HG02759 (cell line): ENCODE measurements around the gene KLHL29.

Experiments used
- ATAC-seq: cut with Tn5 transposase; IDR thresholded peaks from one replicate; pipeline ENCODE4 v1.9.1; 2021; ENCODE audit warnings: mild to moderate bottlenecking, moderate library complexity; ENCODE audit not compliant: unreplicated experiment

Gene KLHL29

DNA sequence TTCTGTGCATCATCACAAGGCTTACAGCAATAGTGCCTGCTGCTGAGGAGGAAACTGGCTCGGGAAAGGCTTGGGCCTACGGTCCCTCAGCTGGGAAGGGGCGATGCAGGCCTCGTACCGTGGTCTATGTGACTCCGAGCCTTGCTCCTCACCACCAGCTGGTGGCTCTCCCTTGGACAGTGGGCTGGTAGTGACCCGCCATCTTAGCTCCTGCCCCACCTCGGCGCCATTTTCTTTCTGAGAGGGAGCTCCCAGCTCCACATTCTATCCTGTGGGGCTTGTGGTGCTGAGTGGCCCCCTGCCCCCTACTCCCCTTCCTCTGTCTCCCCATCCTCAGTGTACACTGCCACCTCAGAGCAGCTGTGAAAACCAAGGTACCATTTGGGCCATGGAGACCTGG lies 255.7 kb downstream of the KLHL29 start:
- ATAC-seq, result no peak

DNA sequence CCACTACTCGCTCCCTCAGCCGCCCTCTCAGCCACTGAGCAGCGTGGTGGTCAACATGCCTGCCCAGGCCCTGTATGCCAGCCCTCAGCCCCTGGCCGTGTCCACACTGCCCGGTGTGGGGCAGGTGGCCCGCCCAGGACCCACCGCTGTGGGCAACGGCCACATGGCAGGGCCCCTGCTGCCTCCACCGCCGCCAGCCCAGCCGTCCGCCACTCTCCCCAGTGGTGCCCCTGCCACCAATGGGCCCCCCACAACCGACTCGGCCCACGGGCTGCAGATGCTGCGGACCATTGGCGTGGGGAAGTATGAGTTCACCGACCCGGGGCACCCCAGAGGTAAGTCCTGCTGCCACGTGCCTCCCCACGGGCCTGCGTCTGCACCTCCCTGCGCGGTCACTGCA lies 257.5 kb downstream of the KLHL29 start:
- no peak for ATAC-seq

DNA sequence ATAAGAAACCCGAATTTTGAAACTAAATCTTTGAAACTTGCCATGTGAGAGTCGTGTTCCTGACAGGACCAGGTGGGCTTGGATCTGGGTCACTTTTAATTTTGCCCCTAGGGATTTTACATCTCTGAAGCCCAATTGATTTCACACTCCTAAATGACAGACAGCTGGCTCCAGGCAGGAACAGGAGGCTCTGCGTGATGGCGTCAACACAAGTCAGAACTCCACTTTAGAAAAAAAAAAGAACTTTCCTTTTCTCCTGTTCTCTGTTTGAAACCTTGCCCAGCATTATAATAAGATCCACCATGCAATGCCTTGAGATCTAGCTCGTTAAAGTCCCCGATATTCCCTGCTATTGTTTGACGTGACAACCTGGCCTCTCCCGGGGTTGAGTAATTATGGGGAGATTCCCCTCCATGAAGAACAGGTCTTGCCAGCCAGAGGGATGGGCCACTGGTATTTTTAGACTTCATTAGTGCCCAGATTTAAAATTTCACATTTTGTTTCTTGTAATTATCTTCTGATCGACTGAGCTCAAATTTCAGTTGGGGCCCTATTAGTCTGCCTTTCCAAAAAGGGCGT lies 260.3 kb downstream of the KLHL29 start:
- ATAC-seq, result no peak

DNA sequence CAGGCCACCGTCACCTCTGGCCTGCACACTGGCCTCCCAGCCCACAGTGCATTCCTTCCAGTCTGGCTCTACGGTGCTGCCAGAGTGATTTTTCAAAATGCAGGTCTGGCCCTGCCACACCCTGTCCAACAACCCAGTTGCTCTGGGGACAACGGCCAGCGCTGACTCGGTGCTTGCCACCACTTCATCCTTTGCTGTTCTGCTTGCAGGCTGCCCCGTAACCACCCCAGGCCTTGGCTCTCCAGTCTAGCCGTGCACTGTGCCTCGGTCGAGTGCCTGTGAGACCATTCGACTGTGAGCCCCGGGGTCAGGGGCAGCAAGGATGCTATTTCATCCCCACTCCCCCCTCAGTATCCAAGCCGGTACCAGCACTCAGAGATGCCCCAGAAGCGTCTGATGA lies 262.6 kb downstream of the KLHL29 start:
- ATAC-seq, result no peak

DNA sequence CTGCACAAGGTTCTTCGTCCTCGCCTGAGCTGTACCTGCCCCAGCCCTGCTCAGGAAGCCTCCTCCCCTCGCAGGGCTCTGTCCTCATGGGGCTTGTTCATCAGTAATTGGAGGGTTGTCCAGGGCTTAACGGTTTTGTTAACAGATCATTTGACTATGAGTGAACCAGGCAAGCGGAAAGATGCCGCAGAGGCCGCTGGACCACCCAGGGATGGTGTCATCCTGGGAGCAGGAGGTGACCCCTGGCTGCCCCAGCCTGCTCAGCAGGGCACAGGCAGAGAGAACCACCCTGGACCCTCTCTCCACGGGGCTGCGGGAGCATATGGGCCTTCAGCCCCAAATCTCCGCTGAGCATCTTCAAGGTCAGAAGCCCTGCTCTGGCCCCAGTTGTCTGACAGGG lies 264.3 kb downstream of the KLHL29 start:
- ATAC-seq, result no peak

- no peak for ATAC-seq
Measured at GRCh38 chr2:23649819-23650218, 264.8 kb downstream of the KLHL29 start.

DNA sequence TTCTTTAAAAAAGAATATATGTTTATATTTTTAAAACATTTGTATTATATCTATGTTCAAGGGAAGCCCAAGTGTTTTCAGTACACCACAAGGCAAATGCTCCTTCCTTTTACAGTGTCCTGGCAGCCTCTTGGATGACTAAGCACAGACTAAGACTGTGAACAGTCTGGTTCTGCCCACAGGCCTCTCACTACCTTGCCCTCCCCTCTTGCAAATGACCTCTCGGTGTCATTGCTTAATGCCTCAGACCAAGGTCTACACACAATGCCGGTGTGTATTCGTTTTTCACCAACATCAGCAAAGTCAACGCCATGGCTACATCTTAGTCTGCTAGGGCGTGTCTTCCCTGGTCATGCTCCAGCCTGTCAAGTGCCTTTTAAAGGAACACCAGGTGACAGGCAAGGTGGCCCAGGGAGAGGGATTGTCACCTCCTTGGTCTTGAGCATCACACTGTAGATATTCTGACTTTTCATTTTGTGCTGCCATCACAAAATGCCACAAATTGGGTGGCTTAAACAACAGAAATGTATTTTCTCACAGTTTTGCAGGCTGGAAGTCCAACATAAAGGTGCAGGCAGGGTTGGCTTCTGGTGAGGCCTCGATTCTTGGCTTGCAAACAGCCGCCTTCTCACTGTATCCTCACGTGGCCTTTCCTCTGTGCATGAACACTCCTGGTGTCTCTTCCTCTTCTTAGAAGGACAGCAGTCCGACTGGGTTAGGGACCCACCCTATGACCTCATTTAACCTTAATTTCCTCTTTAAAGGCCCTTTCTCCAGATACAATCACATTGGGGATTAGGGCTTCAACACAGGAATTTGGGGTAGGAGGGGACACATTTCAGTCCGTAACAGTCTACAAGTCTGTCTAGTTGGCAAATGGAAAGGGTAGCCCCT lies 266.5 kb downstream of the KLHL29 start:
- ATAC-seq, result no peak

DNA sequence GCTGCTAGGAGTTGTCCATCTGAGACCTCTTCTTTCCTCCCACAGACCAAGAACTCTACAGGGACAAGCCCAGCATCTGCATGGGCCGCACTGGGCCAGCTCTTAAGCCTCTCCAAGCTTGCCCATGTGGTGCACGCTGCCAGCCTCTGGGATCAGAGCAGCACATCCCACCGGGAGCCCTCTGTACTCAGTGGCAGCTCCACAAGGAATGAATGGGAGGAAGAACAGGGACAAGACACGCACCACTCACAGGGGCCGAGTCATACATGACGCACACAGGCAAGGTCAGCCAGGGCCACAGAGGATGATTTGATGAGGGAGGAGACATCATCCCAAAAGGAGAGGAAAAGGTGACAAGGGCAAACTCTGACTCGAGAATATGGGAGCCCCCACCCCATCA lies 268.3 kb downstream of the KLHL29 start:
- no peak for ATAC-seq

DNA sequence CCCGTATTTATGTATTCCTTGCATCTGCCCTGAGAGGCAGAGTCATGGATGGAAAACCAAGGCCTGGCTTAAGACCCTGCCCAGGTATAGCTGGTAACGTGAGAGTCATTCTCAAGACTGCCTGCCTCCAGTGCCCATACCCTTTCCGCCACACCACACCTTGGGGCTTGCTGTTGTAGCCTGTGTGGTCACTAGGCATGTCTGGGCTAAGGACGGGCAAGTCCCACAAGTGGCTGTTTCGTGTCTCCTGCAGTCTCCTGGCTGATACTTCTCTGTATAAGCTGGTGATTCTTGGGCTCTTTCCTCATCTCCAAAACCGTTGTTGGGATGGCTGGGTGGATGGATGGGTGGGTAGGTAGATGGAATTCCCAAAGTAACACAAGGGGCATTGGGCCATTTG lies 269.8 kb downstream of the KLHL29 start:
- no peak for ATAC-seq

GRCh38 chr2:23655934-23656596 lies 271.1 kb downstream of the KLHL29 start:
- ATAC-seq, result no peak

DNA sequence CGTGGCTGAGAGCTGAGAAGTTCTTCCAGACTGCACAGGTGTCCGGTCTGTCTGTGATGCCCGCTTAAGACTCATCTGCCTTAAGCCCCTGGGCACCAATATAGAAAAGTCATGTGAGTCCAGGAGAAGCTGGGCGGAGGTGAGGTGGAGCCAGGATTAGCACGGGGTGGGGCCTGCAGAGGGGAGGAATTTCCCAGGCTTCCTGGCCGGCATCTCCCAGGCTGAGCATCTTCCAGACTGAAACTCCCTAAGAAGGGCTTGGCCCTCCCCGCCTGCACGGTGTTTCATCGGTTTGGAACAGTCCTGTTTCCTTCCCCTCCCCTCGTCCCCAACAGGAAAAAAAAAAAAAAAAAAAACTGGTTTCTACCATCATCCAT lies 271.6 kb downstream of the KLHL29 start:
- ATAC-seq, result no peak

DNA sequence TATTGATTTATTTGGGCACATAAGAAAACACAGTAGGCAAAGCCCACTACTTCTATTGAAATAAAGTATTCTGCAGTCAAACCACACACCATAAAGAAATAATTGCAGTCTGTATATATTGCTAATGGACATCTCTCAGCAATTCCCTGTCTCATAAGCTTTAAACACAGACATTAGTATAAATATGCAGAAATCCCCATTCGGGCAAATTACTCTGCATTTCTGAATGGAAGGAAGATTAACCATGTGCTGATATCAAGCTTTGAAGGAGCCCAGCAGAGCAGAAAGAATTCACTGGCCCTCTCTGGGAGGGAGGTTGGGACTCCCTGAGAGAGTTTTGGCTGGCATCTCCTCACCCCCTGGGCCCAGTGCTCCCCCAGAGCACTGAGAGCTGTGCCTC lies 272.4 kb downstream of the KLHL29 start:
- no peak for ATAC-seq

DNA sequence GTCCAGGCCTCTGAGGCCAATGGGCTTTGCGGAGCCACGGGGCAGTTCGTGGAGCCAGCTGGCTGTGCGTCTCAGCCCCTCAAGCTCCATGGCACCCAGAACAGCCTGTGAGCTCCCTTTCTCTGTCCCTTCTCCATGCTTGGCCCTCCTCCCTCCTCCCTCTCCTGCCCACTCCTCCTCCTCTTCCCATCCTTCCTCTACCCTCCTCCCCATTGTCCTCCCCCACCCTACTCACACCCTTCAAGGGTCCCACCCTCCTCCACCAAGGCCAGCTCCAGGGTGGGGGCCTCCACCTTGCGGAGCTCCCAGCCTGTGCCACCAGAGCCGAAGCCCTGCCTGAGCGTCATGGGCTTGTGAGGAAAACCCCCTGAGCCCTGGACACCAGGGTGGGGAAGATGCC lies 273.0 kb downstream of the KLHL29 start:
- no peak for ATAC-seq

GRCh38 chr2:23658466-23658942 lies 273.5 kb downstream of the KLHL29 start:
- ATAC-seq, result peak; percentile 70

GRCh38 chr2:23659328-23659727 lies 274.3 kb downstream of the KLHL29 start:
- ATAC-seq, result no peak

GRCh38 chr2:23659773-23660172 lies 274.8 kb downstream of the KLHL29 start:
- no peak for ATAC-seq

DNA sequence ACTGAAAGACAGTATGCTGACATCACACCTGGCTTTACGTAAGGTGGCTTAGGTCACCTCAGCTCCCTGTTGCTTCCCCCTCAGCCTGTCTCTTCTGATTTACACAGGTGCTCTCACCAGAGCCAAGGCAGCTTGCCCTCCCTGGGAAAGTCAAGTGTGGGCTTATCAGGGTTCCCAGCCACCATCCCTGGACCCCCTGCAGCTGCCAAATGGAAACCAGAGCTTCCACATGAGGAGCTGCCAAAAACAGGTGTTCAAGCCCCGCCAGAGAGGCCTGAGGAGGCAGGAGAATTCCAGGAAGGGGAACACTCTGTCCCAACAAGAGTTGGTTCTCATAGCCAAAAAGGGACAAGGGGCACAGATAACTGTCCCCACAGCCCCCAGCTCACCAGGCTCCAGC lies 275.3 kb downstream of the KLHL29 start:
- no peak for ATAC-seq

- no peak for ATAC-seq
Measured at GRCh38 chr2:23661276-23662050, 276.5 kb downstream of the KLHL29 start.

DNA sequence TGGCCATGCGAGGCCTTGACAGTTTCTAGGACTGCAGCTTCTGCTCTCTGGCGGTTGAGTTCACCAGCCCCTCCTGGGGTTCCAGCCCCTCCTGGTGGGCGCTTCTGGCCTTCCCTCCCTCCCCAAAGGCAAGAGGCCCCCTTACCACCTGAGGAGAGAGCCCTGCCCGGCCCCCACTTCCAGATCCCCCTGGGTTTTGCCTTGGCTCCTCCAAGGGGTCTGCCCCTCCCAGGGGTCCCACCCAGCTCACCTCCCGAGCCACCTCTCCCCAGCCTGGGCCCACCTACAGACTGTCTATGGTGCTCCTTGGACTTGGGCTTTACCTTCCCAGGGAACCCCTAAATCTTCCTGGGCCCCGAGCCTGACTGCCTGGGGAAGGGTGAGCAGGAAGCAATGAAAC lies 277.5 kb downstream of the KLHL29 start:
- no peak for ATAC-seq

DNA sequence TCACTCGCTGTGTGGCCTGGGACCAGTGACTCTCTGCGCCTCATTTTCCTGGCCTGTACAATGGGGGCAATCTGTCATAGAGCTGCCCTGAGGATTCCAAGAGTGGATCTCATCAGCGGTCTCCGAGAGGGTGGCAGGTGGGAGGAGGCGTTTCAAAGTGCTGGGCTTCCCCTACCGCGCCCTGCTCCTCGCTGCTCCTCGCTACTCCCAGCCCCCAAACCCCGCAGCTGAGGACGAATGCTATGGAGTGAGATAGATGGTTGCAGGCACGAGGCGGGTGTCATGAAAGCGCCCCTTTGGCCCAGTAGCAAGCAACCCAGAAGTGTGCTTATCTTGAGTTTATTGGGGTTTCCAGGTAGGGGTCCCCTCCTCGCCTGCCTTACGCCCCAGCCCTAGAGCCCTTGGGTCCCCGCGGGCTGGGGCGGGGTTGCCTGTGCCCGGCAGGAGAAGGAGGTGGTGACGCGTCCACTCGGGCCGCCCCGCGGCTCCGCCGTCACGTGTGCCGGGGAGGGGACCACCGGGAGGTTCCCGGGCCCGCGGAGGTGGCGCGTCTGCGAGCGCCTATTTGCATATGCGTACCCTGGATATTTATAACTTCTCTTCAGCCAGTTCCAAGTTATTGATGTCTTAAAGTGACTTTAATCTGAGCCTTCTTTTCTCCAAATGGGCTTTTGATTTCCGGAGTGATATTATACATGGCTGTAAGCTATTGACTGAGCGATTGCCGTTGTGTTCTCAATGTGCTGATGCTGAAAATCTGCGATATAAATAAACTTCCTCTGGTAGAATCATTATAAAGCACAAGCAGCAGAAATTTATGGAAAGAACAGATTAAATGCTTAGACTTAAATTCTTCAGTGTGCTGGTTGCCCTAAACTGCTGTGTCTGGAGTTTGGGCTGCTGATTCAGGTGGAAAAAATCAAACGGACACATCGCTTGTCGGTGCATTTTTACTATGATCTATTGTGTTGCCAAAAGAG lies 278.3 kb downstream of the KLHL29 start:
- no peak for ATAC-seq
